ENCODE data around the gene SMYD3.

GRCh38 chr1:245991266-245991665, 515.8 kb downstream of the SMYD3 start:
- TF ChIP-seq CTCF (IDR thresholded peaks at IDR 0.05) (no peak), EP300 (IDR thresholded peaks at IDR 0.05) (no peak), POLR2A (IDR thresholded peaks at IDR 0.05) (no peak)
